Stimulated activated naive CD8-positive, alpha-beta T cell treated with anti-CD3 and anti-CD28 coated beads, Interleukin-15, Interleukin-2, amounts not matched to agents 100 ng/mL and 50 ng/mL, for 24 hours (primary cell): ENCODE measurements around the gene SLC9A3.

Experiments
- H3K27ac Mint-ChIP-seq: one replicate; pipeline ENCODE4 v1.8.0; 2021; ENCODE audit warnings: mild to moderate bottlenecking, mixed read lengths
- H3K27me3 Mint-ChIP-seq: one replicate; pipeline ENCODE4 v1.8.0; 2021; ENCODE audit warnings: mixed read lengths
- H3K36me3 Mint-ChIP-seq: one replicate; pipeline ENCODE4 v1.8.0; 2021; ENCODE audit warnings: low read depth, mixed read lengths
- H3K4me1 Mint-ChIP-seq: one replicate; pipeline ENCODE4 v1.8.0; 2021; ENCODE audit warnings: low read depth, mixed read lengths
- H3K4me3 Mint-ChIP-seq: one replicate; pipeline ENCODE4 v1.8.0; 2021; ENCODE audit warnings: mild to moderate bottlenecking, mixed read lengths
- H3K9me3 Mint-ChIP-seq: one replicate; pipeline ENCODE4 v1.8.0; 2021; ENCODE audit warnings: mixed read lengths

The SLC9A3 gene

DNA sequence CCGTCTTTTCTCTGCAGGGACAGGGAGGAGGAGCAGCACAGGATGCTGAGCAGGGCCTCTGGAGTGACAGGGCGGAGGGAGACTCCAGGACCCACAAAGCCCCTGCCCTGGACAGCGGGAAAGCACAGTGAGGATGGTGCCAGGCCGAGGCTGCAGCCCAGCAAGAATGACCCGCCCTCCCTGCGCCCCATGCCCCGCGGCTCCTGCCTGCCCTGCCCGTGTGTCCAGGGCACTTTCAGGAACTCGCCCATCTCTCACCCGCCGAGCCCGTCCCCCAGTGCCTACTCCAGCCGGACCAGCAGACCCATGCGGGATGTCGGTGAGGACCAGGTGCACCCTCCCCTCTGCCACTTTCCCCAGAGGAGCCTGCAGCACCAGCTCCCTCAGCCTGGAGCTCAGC lies 90.4 kb downstream of the SLC9A3 start:
- Mint-ChIP-seq H3K27ac (no peak overlapping the region), H3K36me3 (peaks cover 7% of the 10 kb centered on the region)

DNA sequence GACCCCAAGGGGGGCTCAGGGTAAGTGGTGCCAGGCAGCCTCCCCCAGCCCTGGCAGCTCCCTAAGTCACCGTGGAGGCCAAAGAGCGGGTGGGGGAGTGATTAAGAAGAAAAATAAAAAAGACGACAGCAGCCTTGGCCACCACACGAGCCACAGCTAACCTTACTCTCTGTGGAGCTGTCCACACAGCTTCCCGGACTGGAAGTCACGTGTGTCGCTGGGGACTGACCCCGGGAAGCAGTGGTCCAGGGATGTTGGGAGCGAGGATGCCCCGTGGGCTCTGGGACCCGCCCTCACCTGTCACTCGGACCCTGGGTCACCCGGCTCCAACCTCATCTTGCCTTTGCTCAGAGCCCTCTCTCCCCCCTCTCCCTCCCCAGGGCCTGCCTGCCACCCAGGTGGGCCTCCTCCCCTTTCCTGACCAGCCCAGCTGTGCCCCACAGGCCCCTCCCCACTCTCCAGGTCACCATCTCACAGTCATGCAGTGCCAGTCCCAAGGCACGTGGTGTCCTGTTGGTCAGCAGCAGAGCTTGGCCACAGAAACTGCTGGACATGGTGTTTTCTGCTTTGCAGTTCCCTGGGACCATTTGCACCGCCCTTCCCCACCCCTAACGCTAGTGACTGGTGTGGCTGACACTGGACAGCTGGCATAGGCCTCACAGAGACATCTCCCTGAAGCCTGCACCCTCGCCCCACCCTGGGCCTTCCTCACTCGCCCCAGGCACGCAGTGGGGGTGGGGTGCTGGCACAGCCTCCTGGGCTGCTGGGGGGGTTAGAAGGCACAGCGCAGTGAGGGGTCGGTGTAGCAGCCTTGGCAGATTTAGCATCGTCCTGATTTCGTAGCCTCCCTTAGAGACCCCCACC lies 91.1 kb downstream of the SLC9A3 start:
- Mint-ChIP-seq H3K4me1 (peaks cover 13% of the 10 kb centered on the region), H3K9me3 (no peaks in the 10 kb centered on the region), H3K27me3 (peaks cover 4% of the 10 kb centered on the region), H3K4me3 (no peak overlapping the region), H3K36me3 (peaks cover 8% of the 10 kb centered on the region), H3K27ac (no peak overlapping the region)

More for the DNA sequence above, 90.4 kb downstream of the SLC9A3 start:
- H3K4me3 Mint-ChIP-seq, result no peak overlapping the region
- H3K4me1 Mint-ChIP-seq, result peaks cover 13% of the 10 kb centered on the region
- no peaks in the 10 kb centered on the region for H3K9me3 Mint-ChIP-seq
- H3K27me3 Mint-ChIP-seq, result peaks cover 4% of the 10 kb centered on the region

DNA sequence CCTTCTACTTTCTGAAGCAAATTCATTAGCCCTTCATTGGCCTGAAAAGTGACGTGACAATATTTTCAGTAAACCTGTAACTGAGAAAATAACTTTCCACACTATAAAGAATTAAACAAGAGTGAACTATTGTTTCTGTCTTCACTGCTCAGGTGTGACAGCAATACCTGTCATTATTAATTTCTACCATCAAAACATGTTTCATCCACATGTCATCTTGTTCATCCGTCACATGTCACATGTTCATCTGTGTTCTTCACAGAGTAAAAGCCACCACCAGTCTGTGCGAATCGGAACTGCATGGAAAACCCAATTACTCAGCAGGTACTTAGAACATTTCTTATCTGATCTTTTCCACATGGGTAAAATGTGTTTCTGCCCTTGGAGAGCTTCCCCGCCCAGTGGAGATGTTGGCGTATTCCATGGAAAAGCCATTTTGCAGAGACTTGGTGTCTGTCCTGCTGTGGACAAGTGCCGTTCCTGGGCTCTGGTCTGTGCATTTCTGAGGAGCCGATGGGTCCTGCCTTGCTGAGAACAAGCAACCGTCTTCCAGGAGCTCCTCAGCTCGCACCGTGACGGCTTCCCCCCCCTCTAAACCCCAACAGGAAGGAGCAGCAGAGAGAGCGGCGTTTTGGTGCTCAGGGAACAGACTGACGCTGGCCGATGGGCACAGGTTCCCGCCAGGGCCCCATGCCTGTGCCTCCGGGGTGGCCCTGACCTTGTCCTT lies 91.9 kb downstream of the SLC9A3 start:
- Mint-ChIP-seq H3K4me1 (peaks cover 13% of the 10 kb centered on the region), H3K36me3 (peaks cover 13% of the 10 kb centered on the region), H3K27ac (no peak overlapping the region), H3K27me3 (peaks cover 4% of the 10 kb centered on the region), H3K4me3 (no peak overlapping the region), H3K9me3 (no peaks in the 10 kb centered on the region)

DNA sequence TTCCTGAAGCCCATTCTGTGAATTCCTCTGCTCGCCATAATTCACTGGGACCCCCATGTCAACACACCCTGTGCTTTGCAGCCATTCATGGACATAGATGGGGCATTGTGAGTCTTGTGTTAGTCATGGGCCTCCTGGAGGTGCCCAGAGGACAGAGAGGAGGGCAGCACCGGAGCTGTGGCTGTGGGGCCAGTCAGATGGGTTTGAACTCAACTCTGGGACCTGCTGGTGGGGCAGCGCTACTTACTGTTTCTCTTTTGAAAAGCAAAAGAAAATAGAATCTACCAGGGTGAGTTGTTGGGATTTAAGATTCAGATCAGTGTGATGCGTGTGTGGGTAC lies 92.6 kb downstream of the SLC9A3 start:
- no peak overlapping the region for H3K4me3 Mint-ChIP-seq
- H3K27ac Mint-ChIP-seq, result no peak overlapping the region
- H3K9me3 Mint-ChIP-seq, result no peaks in the 10 kb centered on the region

DNA sequence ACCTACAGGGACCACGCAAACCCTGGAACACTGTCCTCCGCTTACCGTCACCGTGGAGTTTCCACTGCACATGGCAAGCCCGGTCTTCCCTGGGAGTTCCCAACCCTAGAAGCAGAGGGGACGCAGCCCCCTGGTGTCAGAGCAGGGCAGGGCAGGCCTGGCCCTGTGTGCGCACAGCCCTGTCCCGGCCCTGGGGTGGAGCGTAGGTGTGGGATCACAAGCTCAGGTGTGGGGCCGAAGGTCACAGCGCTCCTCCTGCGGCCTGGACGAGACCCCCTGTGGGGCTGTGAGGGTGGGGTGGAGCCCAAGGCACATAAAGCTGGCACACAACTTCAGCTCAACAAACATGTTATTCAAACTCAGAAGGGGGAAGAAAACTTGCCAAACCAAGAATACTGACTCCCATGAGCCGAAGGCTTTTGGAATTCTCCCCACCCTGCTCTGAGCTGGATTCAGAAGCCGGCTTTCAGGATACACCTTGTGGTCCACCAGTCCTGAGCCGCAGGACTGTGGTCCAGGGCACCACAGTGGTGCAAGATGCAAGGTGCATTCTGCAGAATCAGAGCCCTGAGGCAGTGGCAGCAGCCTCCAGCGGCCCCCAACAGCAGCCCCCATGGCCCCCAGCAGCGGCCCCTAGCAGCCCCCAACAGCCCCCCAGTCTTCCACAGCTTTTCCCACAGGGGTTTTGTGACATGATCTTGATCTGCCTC lies 93.1 kb downstream of the SLC9A3 start:
- Mint-ChIP-seq H3K9me3 (peaks cover 4% of the 10 kb centered on the region), H3K27ac (no peak overlapping the region), H3K4me1 (peaks cover 13% of the 10 kb centered on the region), H3K36me3 (peaks cover 19% of the 10 kb centered on the region), H3K27me3 (peaks cover 4% of the 10 kb centered on the region), H3K4me3 (no peak overlapping the region)

More for the DNA sequence above, 92.6 kb downstream of the SLC9A3 start:
- Mint-ChIP-seq H3K27me3 (peaks cover 4% of the 10 kb centered on the region), H3K36me3 (peaks cover 14% of the 10 kb centered on the region), H3K4me1 (peaks cover 13% of the 10 kb centered on the region)

DNA sequence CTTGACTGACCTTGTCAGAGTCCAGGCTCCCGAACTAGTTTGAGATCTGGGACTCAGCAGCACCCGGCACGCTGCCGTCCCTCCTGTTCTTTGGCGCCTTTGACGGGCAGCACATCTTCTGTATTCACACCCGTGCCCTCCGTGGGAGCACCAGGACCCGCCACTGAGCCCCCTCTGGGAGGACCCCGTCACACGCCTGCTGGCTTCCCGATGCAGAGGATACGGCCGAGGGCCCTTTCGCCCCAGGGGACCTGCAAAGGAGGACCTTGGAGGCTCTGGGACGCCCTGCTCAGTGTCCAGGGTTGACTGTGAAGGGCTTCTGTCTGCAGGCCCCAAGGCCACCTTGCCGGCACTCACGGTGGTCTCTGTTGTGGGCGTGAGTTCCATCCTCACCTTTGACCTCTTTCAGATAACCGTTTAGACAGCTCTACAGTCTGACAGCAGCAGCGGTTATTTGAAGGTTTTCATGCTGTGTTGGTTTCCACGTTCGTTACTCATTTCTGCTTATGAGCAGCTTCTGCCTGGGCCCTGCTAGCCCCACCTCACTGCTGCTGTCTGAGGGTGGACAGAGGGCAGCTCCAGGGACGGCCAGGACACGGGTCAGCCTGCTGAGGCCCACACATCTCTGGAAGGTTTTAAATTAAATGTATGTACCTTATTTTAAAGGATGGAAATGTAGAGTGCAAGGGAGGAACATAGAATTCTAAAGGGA lies 93.9 kb downstream of the SLC9A3 start:
- Mint-ChIP-seq H3K4me1 (peaks cover 13% of the 10 kb centered on the region), H3K27me3 (peaks cover 4% of the 10 kb centered on the region), H3K36me3 (peaks cover 22% of the 10 kb centered on the region), H3K9me3 (peaks cover 6% of the 10 kb centered on the region), H3K4me3 (no peak overlapping the region), H3K27ac (no peak overlapping the region)

DNA sequence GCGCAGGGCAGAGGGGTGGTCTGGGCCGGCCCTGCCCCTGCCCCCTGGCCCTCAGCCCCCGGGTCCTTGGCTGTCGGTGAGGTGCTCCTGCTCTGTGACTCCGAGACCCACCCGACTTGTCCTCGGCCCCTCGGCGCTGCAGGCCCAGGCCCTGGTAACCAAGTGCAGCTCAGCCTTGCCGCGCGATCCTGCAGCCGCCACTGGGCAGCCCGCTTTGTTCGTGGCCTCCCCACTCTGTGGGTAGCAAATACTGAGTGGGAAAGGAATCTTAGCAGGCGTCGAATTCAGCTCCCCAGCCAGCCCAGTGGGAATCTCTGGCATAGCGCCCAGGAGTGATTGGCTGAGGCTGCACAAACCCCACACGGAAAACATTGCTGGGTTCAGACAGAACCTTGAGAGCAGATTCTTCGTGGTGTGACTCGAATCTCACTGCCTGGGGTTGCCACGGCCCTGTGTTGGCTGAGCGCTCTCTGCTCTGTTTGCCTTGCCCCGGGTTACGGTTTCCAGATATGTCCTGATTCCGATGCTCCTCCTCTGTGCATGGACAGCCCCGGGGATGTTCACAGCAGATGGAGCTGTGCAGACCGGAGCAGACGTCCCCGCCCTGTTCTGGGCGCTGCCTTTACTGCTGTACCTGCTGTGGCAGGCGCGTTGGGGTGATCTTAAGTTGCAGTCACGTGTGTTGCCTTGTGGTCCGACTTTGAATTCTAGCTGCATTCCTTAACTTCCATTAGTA lies 94.6 kb downstream of the SLC9A3 start:
- H3K27me3 Mint-ChIP-seq, result peaks cover 4% of the 10 kb centered on the region
- peaks cover 6% of the 10 kb centered on the region for H3K9me3 Mint-ChIP-seq
- no peak overlapping the region for H3K27ac Mint-ChIP-seq
- H3K4me1 Mint-ChIP-seq, result peaks cover 18% of the 10 kb centered on the region
- no peak overlapping the region for H3K4me3 Mint-ChIP-seq
- H3K36me3 Mint-ChIP-seq, result peaks cover 22% of the 10 kb centered on the region

DNA sequence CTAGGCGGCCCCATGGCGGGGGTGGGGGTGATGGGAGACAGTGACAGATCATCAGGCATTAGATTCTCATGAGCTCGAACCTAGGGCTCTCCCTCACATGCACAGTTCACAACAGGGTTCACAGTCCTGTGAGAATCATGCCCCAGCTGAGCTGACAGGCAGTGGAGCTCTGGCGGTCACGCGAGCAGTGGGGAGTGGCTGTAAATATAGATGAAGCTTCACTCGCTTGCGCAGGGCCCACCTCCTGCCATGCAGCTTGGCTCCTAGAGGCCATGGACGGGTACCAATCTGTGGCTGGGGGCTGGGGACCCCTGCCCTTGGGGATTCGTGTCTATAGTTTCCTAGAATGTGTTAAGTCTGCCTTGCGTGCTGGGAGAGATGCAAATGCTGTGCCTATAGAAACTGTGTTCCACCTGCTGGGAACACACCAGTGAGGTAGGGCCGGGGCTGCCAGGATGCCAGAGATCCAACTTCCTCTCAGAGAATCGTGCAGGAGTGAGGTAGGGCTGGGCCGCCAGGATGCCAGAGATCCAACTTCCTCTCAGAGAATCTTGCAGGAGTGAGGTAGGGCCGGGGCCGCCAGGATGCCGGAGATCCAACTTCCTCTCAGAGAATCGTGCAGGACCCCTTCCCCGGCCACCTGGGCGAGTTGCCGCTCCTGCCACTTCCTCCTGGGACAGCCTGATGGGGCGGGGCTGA lies 95.3 kb downstream of the SLC9A3 start:
- H3K36me3 Mint-ChIP-seq, result peaks cover 22% of the 10 kb centered on the region
- H3K4me3 Mint-ChIP-seq, result no peak overlapping the region
- peaks cover 4% of the 10 kb centered on the region for H3K27me3 Mint-ChIP-seq
- H3K4me1 Mint-ChIP-seq, result peaks cover 19% of the 10 kb centered on the region
- no peak overlapping the region for H3K27ac Mint-ChIP-seq
- peaks cover 6% of the 10 kb centered on the region for H3K9me3 Mint-ChIP-seq

DNA sequence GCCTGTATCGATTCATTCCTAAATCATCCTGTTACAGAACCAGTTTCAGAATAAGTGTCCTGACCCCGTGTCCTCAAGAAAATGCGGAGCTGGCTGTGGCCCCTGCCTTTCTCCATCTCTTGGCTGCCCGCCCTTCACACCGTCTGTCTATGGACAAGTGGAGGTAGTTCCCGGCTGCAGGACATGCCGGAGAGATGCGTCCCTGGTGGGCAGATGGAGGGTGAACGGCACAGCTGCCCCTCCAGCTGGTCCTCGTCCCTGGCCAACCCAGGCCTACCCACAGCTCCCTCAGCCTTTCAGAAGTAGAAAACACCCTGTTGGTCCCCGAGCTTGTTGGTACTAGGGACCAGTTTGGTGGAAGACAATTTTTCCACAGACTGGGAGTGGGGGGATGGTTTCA lies 96.0 kb downstream of the SLC9A3 start:
- Mint-ChIP-seq H3K4me3 (no peak overlapping the region), H3K36me3 (peaks cover 25% of the 10 kb centered on the region), H3K27ac (no peak overlapping the region), H3K27me3 (peaks cover 4% of the 10 kb centered on the region), H3K9me3 (peaks cover 6% of the 10 kb centered on the region), H3K4me1 (peaks cover 25% of the 10 kb centered on the region)

DNA sequence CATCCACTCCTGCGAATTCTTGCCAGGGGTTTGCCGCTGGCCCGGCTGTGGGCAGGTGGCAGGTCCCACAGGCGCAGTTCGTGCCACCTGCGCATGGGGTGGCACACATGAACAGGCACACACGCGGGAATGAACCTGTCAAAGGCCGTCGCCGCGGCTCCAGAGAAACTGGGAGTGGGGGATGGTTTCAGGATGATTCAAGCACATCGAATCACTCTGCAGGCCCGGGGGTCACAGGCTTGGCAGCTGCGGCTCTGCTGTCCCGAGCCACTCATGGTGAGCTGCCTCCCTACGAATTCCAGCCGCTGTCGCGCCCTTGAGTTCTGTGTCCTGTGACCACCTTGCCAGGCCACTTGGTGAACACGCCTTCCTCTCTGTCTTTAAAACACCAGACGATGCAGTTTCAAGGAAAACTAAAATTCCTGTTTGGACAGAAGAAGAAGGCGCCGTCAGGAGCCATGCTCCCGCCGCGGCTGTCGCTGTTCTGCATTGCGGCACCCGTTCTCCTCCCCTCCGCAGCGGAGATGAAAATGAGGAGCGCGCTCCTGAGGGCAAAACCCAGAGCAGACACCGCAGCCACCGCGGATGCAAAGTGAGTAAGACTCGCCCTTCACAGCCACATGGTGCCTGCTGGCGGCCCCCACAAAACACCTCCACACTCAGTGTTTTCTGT lies 96.7 kb downstream of the SLC9A3 start:
- no peak overlapping the region for H3K27ac Mint-ChIP-seq
- H3K36me3 Mint-ChIP-seq, result peaks cover 29% of the 10 kb centered on the region
- peaks cover 4% of the 10 kb centered on the region for H3K27me3 Mint-ChIP-seq
- peaks cover 6% of the 10 kb centered on the region for H3K9me3 Mint-ChIP-seq
- H3K4me1 Mint-ChIP-seq, result peaks cover 30% of the 10 kb centered on the region
- H3K4me3 Mint-ChIP-seq, result no peak overlapping the region

DNA sequence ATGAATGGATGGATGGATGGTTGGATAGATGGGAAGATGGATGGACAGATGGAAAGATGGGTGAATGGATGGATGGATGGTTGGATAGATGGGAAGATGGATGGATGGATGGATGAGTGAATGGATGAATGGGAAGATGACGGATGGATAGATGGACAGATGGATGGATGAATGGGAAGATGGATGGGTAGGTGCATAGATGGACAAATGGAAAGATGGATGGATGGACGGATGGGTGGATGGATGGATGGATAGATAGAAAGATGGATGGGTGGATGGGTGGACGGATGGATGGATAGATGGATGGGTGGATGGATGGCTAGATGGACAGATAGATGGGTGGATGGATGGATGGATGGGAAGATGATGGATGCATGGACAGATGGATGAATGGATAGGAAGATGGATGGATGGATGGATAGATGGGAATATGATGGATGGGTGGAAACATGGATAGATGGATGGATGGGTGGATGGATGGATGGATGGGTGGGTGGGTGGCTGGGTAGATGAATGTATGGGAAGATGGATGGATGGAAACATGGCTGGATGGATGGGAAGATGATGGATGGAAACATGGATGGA lies 97.8 kb downstream of the SLC9A3 start:
- H3K27ac Mint-ChIP-seq, result peak overlapping the region; percentile 7
- H3K36me3 Mint-ChIP-seq, result peaks cover 36% of the 10 kb centered on the region
- peaks cover 28% of the 10 kb centered on the region for H3K4me1 Mint-ChIP-seq
- H3K9me3 Mint-ChIP-seq, result peaks cover 6% of the 10 kb centered on the region
- H3K4me3 Mint-ChIP-seq, result no peak overlapping the region
- no peaks in the 10 kb centered on the region for H3K27me3 Mint-ChIP-seq

DNA sequence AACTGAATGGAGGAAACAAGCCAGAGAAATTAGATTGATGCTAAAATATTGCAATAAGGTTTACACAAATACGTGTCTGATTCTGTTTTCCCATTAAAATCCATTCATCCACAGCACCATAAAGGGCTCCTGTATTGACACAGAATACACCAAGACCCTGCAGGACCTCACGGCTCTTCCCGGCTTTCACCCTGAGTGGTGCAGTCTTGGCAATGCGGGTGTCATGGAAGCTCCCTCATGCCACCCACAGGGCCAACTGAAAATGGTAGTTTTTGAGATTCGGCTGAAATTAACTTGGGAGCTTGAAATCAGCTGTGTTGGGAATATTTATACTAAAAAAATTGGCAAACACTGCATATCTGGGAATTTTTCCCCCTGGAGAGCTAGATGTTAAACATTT lies 98.5 kb downstream of the SLC9A3 start:
- Mint-ChIP-seq H3K9me3 (peaks cover 6% of the 10 kb centered on the region), H3K4me3 (no peak overlapping the region), H3K27me3 (no peaks in the 10 kb centered on the region), H3K4me1 (peaks cover 26% of the 10 kb centered on the region), H3K27ac (no peak overlapping the region), H3K36me3 (peaks cover 36% of the 10 kb centered on the region)
